CD14-positive monocyte (primary cell): ENCODE data around the gene HABP4. TPM values are rescaled to one million over a fixed set of nuclear protein-coding genes. Genes with fewer than 3 reads are reported as not detected.

Experiments used
- DNase-seq, 3 donors: peaks; one replicate each; pipeline ENCODE4 v3.0.0-alpha.2; 2011 to 2022
- H2AFZ ChIP-seq: 2 replicates; pipeline ENCODE4 v1.6.0; 2012; ENCODE audit warnings: mild to moderate bottlenecking, low read depth, low read length, inconsistent platforms; ENCODE audit not compliant: insufficient read depth, poor library complexity, severe bottlenecking
- H3K27ac ChIP-seq, 2 donors: 1 replicate in 1 of 2; 2 replicates in 1 of 2; pipeline ENCODE4 v1.5.1; 2012 to 2013; ENCODE audit warnings: low read length in 2 of 2, control low read depth in 1 of 2, inconsistent platforms in 1 of 2, low read depth in 1 of 2, mild to moderate bottlenecking in 1 of 2
- H3K27me3 ChIP-seq, 2 donors: one replicate each; pipeline versions ENCODE4 v1.6.0 to v1.6.1; 2011 to 2013; ENCODE audit warnings: low read length in 2 of 2; ENCODE audit not compliant: control insufficient read depth in 2 of 2, insufficient read depth in 2 of 2
- H3K36me3 ChIP-seq, 2 donors: replicated peaks in 1 of 2; 1 replicate in 1 of 2; 2 replicates in 1 of 2; pipeline versions ENCODE4 v1.5.1 to v1.6.1; 2012 to 2013; ENCODE audit warnings: low read length in 2 of 2, control low read depth in 1 of 2, inconsistent platforms in 1 of 2, mild to moderate bottlenecking in 1 of 2; ENCODE audit not compliant: insufficient read depth in 2 of 2, control insufficient read depth in 1 of 2
- H3K4me1 ChIP-seq, 2 donors: 1 replicate in 1 of 2; 2 replicates in 1 of 2; pipeline versions ENCODE4 v1.5.1 to v1.6.1; 2012 to 2013; ENCODE audit warnings: low read length in 2 of 2, control low read depth in 1 of 2, inconsistent platforms in 1 of 2, mild to moderate bottlenecking in 1 of 2, moderate library complexity in 1 of 2; ENCODE audit not compliant: insufficient read depth in 2 of 2, control insufficient read depth in 1 of 2
- H3K4me2 ChIP-seq: replicated peaks from 2 replicates; pipeline ENCODE3; 2012; ENCODE audit warnings: low read length, moderate library complexity, mild to moderate bottlenecking; ENCODE audit not compliant: poor library complexity, severe bottlenecking; ENCODE audit errors: extremely low read depth
- H3K4me3 ChIP-seq, 3 experiments: fragments of 200-600 bp in 1 of 3; sonication (generic) in 1 of 3; replicated peaks in 1 of 3; 1 replicate in 2 of 3; 2 replicates in 1 of 3; pipeline ENCODE4 v1.5.1; 2011 to 2013; ENCODE audit warnings: low read length in 3 of 3, mild to moderate bottlenecking in 3 of 3, control low read depth in 2 of 3, low read depth in 2 of 3, inconsistent platforms in 1 of 3, moderate library complexity in 1 of 3
- H3K79me2 ChIP-seq: 2 replicates; pipeline ENCODE4 v1.6.0; 2012; ENCODE audit warnings: mild to moderate bottlenecking, control low read depth, inconsistent platforms, low read length, moderate library complexity; ENCODE audit not compliant: insufficient read depth
- H3K9ac ChIP-seq: 2 replicates; pipeline ENCODE4 v1.6.0; 2017; ENCODE audit warnings: low read length, mild to moderate bottlenecking; ENCODE audit not compliant: insufficient read depth, poor library complexity, severe bottlenecking
- H3K9me3 ChIP-seq, 2 donors: replicated peaks in 1 of 2; 1 replicate in 1 of 2; 2 replicates in 1 of 2; pipeline versions ENCODE4 v1.5.1 to v1.6.1; 2012 to 2013; ENCODE audit warnings: low read length in 2 of 2, control low read depth in 1 of 2; ENCODE audit not compliant: control insufficient read depth in 1 of 2, insufficient read depth in 1 of 2
- H4K20me1 ChIP-seq: 2 replicates; pipeline ENCODE4 v1.6.0; 2012; ENCODE audit warnings: mild to moderate bottlenecking, low read length, control low read depth, moderate library complexity; ENCODE audit not compliant: insufficient read depth
- H3K27ac Mint-ChIP-seq, 7 donors: one replicate each; pipeline ENCODE4 v1.8.0; 2020; ENCODE audit warnings: mild to moderate bottlenecking in 7 of 7, mixed read lengths in 7 of 7, moderate library complexity in 6 of 7, inconsistent platforms in 2 of 7
- H3K27me3 Mint-ChIP-seq, 3 donors: one replicate each; pipeline ENCODE4 v1.8.0; 2021 to 2022; ENCODE audit warnings: low read depth in 3 of 3, mild to moderate bottlenecking in 3 of 3, mixed read lengths in 3 of 3, moderate library complexity in 3 of 3, inconsistent platforms in 1 of 3
- H3K36me3 Mint-ChIP-seq, 2 donors: one replicate each; pipeline ENCODE4 v1.8.0; 2020; ENCODE audit warnings: mixed read lengths in 2 of 2, inconsistent platforms in 1 of 2, mild to moderate bottlenecking in 1 of 2
- H3K4me1 Mint-ChIP-seq: one replicate; pipeline ENCODE4 v1.8.0; 2020; ENCODE audit warnings: mild to moderate bottlenecking, mixed read lengths
- H3K4me3 Mint-ChIP-seq, 2 donors: one replicate each; pipeline ENCODE4 v1.8.0; 2020; ENCODE audit warnings: mild to moderate bottlenecking in 2 of 2, mixed read lengths in 2 of 2, moderate library complexity in 1 of 2
- H3K9me3 Mint-ChIP-seq, 7 donors: one replicate each; pipeline ENCODE4 v1.8.0; 2020 to 2022; ENCODE audit warnings: mixed read lengths in 7 of 7, mild to moderate bottlenecking in 6 of 7, moderate library complexity in 6 of 7, inconsistent platforms in 2 of 7
- WGBS: methylation state at CpG from one replicate; pipeline ENCODE4 v1.1.5; 2013; ENCODE audit warnings: missing lambda C conversion rate; ENCODE audit not compliant: insufficient coverage; 5-methylcytosine and 5-hydroxymethylcytosine counted together
- intact Hi-C, 2 donors: fragments of 100-400 bp; cut with micrococcal nuclease; formaldehyde crosslinking; loops; one replicate each; pipeline versions ENCODE4 v1.15.0 to v1.15.1; 2023
- polyA plus RNA-seq, 3 donors: library from polyadenylated mRNA; depleted of rRNA in 1 of 3; unstranded in 2 of 3; stranded (reverse) in 1 of 3; fragments of 300-500 nt in 2 of 3; fragments of >200 nt in 1 of 3; fragmentation: Illumina TruSeq in 2 of 3; gene quantifications; 1 replicate in 2 of 3; 2 replicates in 1 of 3; pipeline ENCODE4 v1.2.3, GENCODE V29; 2012 to 2021
- TF ChIP-seq, protein P1 (sequence below): fragments of 200-600 bp; IDR thresholded peaks from one replicate; pipeline ENCODE4 v1.8.0; 2022; ENCODE audit warnings: antibody characterized with exemption, mild to moderate bottlenecking

The HABP4 gene
- polyA plus RNA-seq, 3 donors: 0.54 to 0.97 (median 0.68) TPM

DNA sequence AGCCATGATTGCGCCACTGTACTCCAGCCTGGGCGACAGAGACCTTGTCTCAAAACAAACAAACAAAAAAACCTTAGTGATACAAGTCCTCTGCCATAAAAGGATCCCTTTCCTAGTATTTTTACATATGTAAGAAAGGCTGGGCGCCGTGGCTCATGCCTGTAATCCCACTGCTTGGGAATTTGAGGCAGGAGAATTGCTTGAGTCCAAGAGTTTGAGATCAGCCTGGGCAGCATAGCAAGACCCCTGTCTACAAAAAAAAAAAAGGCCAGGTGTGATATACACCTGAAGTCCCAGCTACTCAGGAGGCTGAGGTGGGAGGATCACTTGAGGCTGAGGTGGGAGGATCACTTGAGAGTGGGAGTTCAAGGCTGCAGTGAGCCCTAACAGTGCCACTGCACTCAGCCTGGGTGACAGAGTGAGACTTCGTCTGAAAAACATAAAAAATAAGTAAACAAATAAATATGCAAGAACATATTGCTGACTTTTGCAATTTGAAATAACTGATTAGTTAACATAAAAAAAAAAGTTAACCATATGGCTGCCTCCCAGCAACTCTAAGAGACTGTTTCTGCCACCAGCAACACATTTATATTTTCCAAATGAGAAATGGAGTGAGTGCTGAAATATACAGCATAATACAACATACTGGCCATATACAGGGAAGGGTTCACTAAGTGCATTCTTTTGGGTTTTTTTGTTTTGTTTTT, 38.7 kb upstream of the HABP4 start:
- Histone ChIP-seq H3K4me2 (no peak overlapping the region), H3K4me3 (no peak overlapping the region), H3K9me3 (no peaks in the 10 kb centered on the region), H3K9ac (no peak overlapping the region), H2AFZ (no peak overlapping the region), H3K79me2 (peaks cover 96% of the 10 kb centered on the region), H3K27me3 (no peaks in the 10 kb centered on the region), H4K20me1 (no peaks in the 10 kb centered on the region), H3K4me1 (peaks cover 25 to 32% of the 10 kb centered on the region in 2 donors), H3K27ac (peak overlapping the region in 1 of 2 donors; percentile 12), H3K36me3 (no peaks in the 10 kb centered on the region)
- no CpG with 5 or more reads among the region's 5 CpGs for WGBS
- H3K36me3 Mint-ChIP-seq: no peaks in the 10 kb centered on the region
- peaks cover 0 to 1% (median 0%) of the 10 kb centered on the region in 3 donors for H3K27me3 Mint-ChIP-seq
- TF ChIP-seq, protein P1, sequence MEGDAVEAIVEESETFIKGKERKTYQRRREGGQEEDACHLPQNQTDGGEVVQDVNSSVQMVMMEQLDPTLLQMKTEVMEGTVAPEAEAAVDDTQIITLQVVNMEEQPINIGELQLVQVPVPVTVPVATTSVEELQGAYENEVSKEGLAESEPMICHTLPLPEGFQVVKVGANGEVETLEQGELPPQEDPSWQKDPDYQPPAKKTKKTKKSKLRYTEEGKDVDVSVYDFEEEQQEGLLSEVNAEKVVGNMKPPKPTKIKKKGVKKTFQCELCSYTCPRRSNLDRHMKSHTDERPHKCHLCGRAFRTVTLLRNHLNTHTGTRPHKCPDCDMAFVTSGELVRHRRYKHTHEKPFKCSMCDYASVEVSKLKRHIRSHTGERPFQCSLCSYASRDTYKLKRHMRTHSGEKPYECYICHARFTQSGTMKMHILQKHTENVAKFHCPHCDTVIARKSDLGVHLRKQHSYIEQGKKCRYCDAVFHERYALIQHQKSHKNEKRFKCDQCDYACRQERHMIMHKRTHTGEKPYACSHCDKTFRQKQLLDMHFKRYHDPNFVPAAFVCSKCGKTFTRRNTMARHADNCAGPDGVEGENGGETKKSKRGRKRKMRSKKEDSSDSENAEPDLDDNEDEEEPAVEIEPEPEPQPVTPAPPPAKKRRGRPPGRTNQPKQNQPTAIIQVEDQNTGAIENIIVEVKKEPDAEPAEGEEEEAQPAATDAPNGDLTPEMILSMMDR: no peak
- peak overlapping the region in 4 of 7 donors; percentile 35 to 79 (median 60) for H3K27ac Mint-ChIP-seq
- H3K4me3 Mint-ChIP-seq: no peak overlapping the region
- DNase-seq: no peak
- intact Hi-C loops: loop anchor here in 1 of 2 donors (10.0 kb wide), 2 partner anchors 244 to 536 kb away; partner anchors contain the start of genes ERCC6L2 and PRXL2C
- H3K9me3 Mint-ChIP-seq: no peaks in the 10 kb centered on the region
- peaks cover 40% of the 10 kb centered on the region for H3K4me1 Mint-ChIP-seq

GRCh38 chr9:96412174-96412913, 37.6 kb upstream of the HABP4 start:
- DNase-seq: no peak
- H3K4me1 ChIP-seq: peaks cover 31 to 41% of the 10 kb centered on the region in 2 donors
- no peaks in the 10 kb centered on the region for H3K27me3 ChIP-seq
- no peaks in the 10 kb centered on the region for H3K9me3 ChIP-seq
- peaks cover 96% of the 10 kb centered on the region for H3K79me2 ChIP-seq
- H4K20me1 ChIP-seq: no peaks in the 10 kb centered on the region
- no CpG with 5 or more reads among the region's 8 CpGs for WGBS
- peaks cover 42% of the 10 kb centered on the region for H3K4me1 Mint-ChIP-seq
- TF ChIP-seq, protein P1: no peak
- intact Hi-C loops: loop anchor here in 1 of 2 donors (10.0 kb wide), 2 partner anchors 242 to 538 kb away; partner anchors contain the start of genes ERCC6L2 and PRXL2C
- no peak overlapping the region for H3K27ac ChIP-seq
- no peak overlapping the region for H3K4me2 ChIP-seq
- no peak overlapping the region for H3K27ac Mint-ChIP-seq
- peaks cover 0 to 1% (median 0%) of the 10 kb centered on the region in 3 donors for H3K27me3 Mint-ChIP-seq
- no peak overlapping the region for H3K4me3 Mint-ChIP-seq
- H3K36me3 Mint-ChIP-seq: no peaks in the 10 kb centered on the region
- H3K9ac ChIP-seq: no peak overlapping the region
- H3K36me3 ChIP-seq: no peaks in the 10 kb centered on the region
- no peak overlapping the region for H3K4me3 ChIP-seq
- no peak overlapping the region for H2AFZ ChIP-seq
- no peaks in the 10 kb centered on the region for H3K9me3 Mint-ChIP-seq
